Lower lobe of right lung (tissue), 2 donors: ENCODE results near the gene PDZD2. TPM values are rescaled to one million over a fixed set of nuclear protein-coding genes. Genes with fewer than 3 reads are reported as not detected.
"Not testable (repeated sequence)": the region's sequence is repeated elsewhere in the genome, so short reads cannot be mapped to it uniquely, and the experiment has no call there.

Source experiments
- ATAC-seq, 2 donors: fragments of 200-7000 bp; cut with Tn5 transposase; one replicate each; pipeline ENCODE4 v1.9.1; 2020 to 2022; ENCODE audit warnings: mild to moderate bottlenecking in 2 of 2, moderate library complexity in 2 of 2
- DNase-seq: peaks from one replicate; pipeline ENCODE4 v3.0.0-alpha.2; 2020
- H3K27ac ChIP-seq: fragments of 200-600 bp; one replicate; pipeline ENCODE4 v1.8.0; 2022
- H3K27me3 ChIP-seq: fragments of 200-600 bp; one replicate; pipeline ENCODE4 v1.8.0; 2022; ENCODE audit warnings: low read depth
- H3K36me3 ChIP-seq: fragments of 200-600 bp; one replicate; pipeline ENCODE4 v1.8.0; 2022; ENCODE audit warnings: mild to moderate bottlenecking
- H3K4me1 ChIP-seq: fragments of 200-600 bp; one replicate; pipeline ENCODE4 v1.8.0; 2022
- H3K4me3 ChIP-seq: fragments of 200-600 bp; one replicate; pipeline ENCODE4 v1.8.0; 2022; ENCODE audit warnings: mild to moderate bottlenecking
- H3K9me3 ChIP-seq: fragments of 200-600 bp; one replicate; pipeline ENCODE4 v1.8.0; 2022
- intact Hi-C: fragments of 100-400 bp; cut with DNase I; formaldehyde crosslinking; loops from one replicate; pipeline ENCODE4 v1.11.0; 2022
- total RNA-seq: library from RNA; stranded (reverse); fragmentation: NEBNext Ultra II Directional; extraction: Animal tissue kit (Norgen Biotek cat#: 25700); gene quantifications from one replicate; pipeline ENCODE4 v1.2.1, GENCODE V29; 2021
- TF ChIP-seq, protein P1 (sequence below): fragments of 200-600 bp; IDR thresholded peaks from one replicate; pipeline ENCODE4 v1.8.0; 2022; ENCODE audit warnings: antibody characterized with exemption, mild to moderate bottlenecking
- donor health status: DM: no; HTN: yes; CAD: no; lungs with severe emphysema.

PDZD2 gene
- total RNA-seq, 1 donor from 2014 or later = 67.8 TPM

DNA sequence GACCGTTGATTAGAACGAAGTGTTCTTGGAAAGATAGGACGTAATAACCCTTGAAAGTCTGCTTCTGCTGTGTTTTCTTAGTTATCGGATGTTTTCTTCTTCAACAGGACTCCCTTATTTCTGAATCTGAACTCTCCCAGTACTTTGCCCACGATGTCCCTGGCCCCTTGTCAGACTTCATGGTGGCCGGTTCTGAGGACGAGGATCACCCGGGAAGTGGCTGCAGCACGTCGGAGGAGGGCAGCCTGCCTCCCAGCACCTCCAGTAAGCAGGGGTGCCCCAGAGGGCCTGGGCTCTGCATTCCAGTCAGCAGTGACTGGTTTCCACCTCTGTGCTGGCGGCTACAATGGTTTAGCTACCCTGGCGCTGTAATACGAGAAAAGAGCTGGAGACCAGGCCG is 433.1 kb downstream of the PDZD2 start:
- Histone ChIP-seq H3K36me3 (peaks cover 43% of the 10 kb centered on the region), H3K4me3 (no peak overlapping the region), H3K9me3 (no peaks in the 10 kb centered on the region), H3K27me3 (no peaks in the 10 kb centered on the region), H3K27ac (no peak overlapping the region), H3K4me1 (no peaks in the 10 kb centered on the region)
- TF ChIP-seq, protein P1, sequence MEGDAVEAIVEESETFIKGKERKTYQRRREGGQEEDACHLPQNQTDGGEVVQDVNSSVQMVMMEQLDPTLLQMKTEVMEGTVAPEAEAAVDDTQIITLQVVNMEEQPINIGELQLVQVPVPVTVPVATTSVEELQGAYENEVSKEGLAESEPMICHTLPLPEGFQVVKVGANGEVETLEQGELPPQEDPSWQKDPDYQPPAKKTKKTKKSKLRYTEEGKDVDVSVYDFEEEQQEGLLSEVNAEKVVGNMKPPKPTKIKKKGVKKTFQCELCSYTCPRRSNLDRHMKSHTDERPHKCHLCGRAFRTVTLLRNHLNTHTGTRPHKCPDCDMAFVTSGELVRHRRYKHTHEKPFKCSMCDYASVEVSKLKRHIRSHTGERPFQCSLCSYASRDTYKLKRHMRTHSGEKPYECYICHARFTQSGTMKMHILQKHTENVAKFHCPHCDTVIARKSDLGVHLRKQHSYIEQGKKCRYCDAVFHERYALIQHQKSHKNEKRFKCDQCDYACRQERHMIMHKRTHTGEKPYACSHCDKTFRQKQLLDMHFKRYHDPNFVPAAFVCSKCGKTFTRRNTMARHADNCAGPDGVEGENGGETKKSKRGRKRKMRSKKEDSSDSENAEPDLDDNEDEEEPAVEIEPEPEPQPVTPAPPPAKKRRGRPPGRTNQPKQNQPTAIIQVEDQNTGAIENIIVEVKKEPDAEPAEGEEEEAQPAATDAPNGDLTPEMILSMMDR = no peak
- ATAC-seq (no peak), DNase-seq (no peak)
- intact Hi-C loops = loop anchor here (10.0 kb wide), 1 partner anchor 247 kb away; no protein-coding TSS in a partner anchor

DNA sequence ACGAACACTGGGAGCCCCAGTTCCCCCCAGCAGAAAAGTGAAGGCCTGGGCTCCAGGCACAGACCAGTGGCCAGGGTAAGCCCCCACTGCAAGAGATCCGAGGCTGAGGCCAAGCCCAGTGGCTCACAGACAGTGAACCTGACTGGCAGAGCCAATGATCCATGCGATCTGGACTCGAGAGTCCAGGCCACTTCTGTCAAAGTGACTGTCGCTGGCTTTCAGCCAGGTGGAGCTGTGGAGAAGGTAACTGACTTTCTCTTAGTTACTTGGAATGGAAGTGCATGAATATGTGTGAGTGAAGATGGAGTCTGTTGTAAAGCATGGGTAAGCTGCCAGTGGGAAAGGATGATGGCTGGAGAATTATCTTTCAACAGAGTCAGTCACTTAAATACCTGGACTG is 435.5 kb downstream of the PDZD2 start:
- TF ChIP-seq, protein P1 = no peak
- DNase-seq (no peak), ATAC-seq (peak in 1 of 2 donors; percentile 21)
- H3K4me3 ChIP-seq = no peak overlapping the region
- H3K27ac ChIP-seq = no peak overlapping the region
- H3K27me3 ChIP-seq = no peaks in the 10 kb centered on the region
- no peaks in the 10 kb centered on the region for H3K9me3 ChIP-seq
- intact Hi-C loops = loop anchor here (10.0 kb wide), 1 partner anchor 250 kb away; no protein-coding TSS in a partner anchor
- peaks cover 59% of the 10 kb centered on the region for H3K36me3 ChIP-seq
- no peaks in the 10 kb centered on the region for H3K4me1 ChIP-seq

DNA sequence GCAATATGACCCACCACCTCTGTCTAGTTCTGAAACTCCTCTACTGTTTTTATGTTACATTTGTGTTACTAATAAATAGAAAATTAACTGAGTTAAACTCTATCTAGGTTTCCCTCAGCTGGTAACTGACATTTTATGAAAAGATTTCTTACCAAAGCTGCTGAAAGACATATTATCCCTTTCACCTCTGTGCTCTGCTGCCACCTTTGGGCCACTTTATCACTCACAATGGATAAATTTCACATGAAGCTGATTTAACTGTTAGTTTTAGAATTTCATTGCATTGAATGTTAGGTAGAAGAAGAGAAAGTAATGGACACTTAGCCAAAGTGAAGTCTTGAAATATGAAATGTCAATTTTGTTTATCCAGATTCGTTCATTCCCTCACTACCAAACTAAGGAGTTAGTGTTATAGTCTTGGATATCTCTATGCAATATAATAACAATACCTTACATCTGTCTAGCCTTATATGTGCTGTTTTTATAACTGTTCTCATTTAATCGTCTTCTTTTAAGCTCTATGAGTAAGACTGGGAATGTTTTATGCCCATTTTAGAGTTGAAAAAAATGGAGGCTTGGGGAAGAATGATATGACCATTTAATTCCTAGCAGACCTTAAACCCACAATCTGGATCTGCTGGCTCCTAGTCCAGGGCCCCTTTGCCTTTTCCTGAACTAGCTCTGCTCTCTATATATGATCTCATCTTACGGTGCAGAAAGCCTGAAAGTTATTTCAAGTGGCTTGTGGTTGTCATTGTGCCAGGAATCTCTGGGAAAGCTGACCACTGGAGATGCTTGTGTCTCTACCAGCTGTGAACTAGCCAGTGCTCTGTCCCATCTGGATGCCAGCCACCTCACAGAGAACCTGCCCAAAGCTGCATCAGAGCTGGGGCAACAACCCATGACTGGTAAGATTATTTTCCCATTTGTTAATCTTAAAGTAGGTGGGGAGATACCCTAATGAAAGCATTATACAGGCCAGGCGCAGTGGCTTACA is 438.1 kb downstream of the PDZD2 start:
- no peak overlapping the region for H3K27ac ChIP-seq
- H3K4me1 ChIP-seq = no peaks in the 10 kb centered on the region
- intact Hi-C loops = loop anchor here (10.0 kb wide), 1 partner anchor 252 kb away; no protein-coding TSS in a partner anchor
- no peak overlapping the region for H3K4me3 ChIP-seq
- ATAC-seq = peak in 1 of 2 donors; percentile 52
- H3K36me3 ChIP-seq = peaks cover 57% of the 10 kb centered on the region
- DNase-seq = no peak
- H3K9me3 ChIP-seq = no peaks in the 10 kb centered on the region
- no peaks in the 10 kb centered on the region for H3K27me3 ChIP-seq
- TF ChIP-seq, protein P1 = peak; percentile 65

DNA sequence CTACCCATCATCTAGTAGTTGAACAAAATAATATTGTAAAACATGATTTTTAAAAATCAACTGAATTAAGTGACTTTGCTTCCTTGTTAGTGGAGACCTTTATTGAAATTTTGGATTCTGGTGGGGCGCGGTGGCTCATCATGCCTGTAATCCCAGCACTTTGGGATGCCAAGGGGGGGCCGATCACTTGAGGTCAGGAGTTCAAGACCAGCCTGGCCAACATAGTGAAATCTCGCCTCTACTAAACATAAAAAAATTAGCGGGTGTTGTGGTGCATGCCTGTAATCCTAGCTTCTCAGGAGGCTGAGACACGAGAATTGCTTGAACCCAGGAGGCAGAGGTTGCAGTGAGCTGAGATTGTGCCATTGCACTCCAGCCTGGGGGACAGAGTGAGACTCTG is 439.9 kb downstream of the PDZD2 start:
- H3K36me3 ChIP-seq = peaks cover 42% of the 10 kb centered on the region
- H3K4me1 ChIP-seq, ATAC-seq: not testable (repeated sequence)

DNA sequence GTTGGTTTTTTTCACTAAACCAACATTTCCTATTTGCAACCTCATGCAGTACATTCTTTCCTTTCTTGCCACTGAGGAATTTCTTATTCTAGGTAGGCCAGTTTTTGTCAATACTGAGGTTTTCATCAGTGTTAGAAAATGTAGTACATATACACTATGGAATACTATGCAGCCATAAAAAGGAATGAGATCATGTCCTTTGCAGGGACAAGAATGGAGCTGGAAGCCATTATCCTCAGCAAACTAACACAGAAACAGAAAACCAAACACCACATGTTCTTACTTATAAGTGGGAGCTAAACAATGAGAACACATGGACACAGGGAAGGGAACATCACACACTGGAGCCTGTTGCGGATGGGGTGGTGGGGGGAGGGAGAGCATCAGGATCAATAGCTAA is 441.6 kb downstream of the PDZD2 start:
- H3K4me3 ChIP-seq, DNase-seq, ATAC-seq, H3K9me3 ChIP-seq, H3K4me1 ChIP-seq, H3K27ac ChIP-seq, H3K27me3 ChIP-seq, intact Hi-C loops: not testable (repeated sequence)
- H3K36me3 ChIP-seq = peaks cover 28% of the 10 kb centered on the region

More for the DNA sequence above, 439.9 kb downstream of the PDZD2 start:
- not testable (repeated sequence) for DNase-seq, H3K27ac ChIP-seq, H3K27me3 ChIP-seq, H3K4me3 ChIP-seq, H3K9me3 ChIP-seq
- intact Hi-C loops = loop anchor here (10.0 kb wide), 1 partner anchor 254 kb away; no protein-coding TSS in a partner anchor

DNA sequence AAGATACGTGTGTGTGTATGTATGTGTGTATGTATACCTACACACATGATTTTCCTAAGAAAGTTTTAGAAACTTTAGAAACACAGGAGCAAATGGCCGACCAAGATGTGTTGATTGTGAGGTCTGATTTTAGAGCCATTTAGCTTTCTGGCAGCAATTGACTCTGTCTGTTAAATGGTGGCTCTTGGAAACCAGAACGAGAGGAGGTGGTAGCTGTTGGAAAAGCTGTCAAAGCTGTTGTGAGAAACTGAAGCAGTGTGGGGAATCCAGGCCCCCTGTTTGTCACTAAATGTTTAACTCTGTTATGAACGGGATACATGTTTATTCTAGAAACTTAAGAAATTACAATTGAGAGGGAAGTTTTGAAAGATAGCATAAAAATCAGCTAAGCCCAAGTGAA is 443.8 kb downstream of the PDZD2 start:
- Histone ChIP-seq H3K36me3 (peaks cover 35% of the 10 kb centered on the region), H3K27me3 (no peaks in the 10 kb centered on the region), H3K27ac (no peak overlapping the region), H3K4me1 (no peaks in the 10 kb centered on the region), H3K4me3 (no peak overlapping the region), H3K9me3 (no peaks in the 10 kb centered on the region)
- TF ChIP-seq, protein P1 = no peak
- ATAC-seq (no peak), DNase-seq (no peak)
- intact Hi-C loops = no loop called here
